Non-pigmented ciliary epithelial cell (primary cell): ENCODE data around the gene ZNF480.
"Not testable (repeated sequence)": the region's sequence is repeated elsewhere in the genome, so short reads cannot be mapped to it uniquely, and the experiment has no call there.

Experiments used
- DNase-seq: peaks from one replicate; pipeline ENCODE4 v3.0.0-alpha.2; 2010; ENCODE audit warnings: low read depth

ZNF480 gene

DNA sequence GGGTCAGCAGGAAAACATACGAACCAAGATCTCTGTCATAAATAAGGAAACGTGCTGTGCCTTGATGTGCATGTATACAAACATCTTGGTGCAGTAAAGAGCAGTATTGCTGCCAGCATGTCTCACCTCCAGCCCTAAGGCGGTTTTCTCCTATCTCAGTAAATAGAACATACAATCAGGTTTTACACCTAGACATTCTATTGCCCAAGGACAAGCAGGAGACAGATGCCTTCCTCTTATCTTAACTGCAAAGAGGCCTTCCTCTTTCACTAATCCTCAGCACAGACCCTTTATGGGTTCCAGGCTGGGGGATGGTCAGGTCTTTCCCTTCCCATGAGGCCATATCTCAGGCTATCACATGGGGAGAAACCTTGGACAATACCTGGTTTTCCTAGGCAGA is 42.1 kb downstream of the ZNF480 start:
- not testable (repeated sequence) for DNase-seq

DNA sequence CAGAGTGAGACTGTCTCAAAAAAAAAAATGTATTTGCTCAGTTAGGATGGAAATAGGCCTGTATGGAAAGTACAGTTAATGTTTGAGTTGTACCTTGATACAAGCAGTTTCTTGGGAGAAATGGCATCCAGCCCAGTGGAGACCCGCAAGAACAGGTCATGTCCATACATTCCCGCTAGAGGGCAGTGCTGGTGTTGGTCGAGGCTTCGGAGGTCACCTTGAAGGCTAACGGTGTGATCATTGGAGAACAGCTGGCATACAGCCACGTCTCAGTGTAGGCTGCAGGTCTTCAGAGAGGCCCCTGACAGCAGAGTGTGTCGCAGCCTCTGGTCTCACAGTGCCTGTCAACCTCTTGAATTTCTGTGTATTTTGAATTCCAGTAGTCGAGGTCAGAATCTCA is 46.6 kb downstream of the ZNF480 start:
- peak; percentile 4 for DNase-seq

DNA sequence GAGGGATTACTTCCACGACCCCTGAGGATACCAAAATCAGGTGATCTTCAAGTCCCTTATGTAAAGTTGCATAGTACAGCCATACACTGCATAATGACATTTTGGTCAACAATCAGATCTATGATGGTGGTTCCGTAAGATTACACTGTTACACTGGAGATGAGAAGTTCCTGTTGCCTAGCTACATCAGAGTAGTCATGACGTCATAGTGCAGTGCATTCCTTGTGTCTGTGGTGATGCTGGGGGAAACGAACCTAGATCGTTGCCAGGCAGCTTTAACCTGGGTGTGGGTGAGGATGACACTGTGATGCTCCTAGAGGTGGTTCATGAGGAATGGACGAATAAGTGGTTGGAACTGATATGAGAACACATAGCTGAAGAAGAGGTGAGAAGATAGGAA is 48.2 kb downstream of the ZNF480 start:
- no peak for DNase-seq

DNA sequence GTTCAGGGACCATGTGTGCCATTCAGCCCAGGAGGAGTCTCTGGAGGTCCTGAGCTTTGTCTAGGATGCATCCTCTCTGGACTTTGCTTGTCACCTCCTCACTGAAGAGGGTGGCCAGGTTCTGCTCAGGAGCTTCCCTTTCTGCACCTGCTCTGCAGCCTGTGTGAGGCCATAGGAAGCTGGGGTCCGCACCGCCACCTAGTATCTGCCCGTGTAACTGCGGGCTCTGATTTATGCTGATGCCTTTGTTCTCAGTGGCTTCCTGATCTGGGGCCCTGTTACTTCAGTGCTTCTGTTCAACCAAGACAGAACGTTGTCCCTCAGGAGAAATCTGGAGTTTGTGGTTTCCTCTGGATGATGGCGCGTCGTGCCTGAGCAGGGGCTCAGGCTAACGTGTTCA is 54.5 kb downstream of the ZNF480 start:
- DNase-seq = no peak

DNA sequence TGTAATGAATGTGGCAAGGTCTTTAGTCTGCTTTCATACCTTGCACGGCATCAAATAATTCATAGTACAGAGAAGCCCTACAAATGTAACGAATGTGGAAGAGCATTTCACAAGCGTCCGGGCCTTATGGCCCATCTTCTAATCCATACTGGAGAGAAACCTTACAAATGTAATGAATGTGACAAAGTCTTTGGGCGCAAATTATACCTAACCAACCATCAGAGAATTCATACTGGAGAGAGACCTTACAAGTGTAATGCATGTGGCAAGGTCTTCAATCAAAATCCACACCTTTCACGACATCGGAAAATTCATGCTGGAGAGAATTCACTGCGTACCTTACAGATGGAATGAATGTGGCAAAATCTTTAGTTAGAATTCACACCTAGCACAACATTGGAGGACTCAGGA is 69.5 kb downstream of the ZNF480 start:
- DNase-seq = no peak

DNA sequence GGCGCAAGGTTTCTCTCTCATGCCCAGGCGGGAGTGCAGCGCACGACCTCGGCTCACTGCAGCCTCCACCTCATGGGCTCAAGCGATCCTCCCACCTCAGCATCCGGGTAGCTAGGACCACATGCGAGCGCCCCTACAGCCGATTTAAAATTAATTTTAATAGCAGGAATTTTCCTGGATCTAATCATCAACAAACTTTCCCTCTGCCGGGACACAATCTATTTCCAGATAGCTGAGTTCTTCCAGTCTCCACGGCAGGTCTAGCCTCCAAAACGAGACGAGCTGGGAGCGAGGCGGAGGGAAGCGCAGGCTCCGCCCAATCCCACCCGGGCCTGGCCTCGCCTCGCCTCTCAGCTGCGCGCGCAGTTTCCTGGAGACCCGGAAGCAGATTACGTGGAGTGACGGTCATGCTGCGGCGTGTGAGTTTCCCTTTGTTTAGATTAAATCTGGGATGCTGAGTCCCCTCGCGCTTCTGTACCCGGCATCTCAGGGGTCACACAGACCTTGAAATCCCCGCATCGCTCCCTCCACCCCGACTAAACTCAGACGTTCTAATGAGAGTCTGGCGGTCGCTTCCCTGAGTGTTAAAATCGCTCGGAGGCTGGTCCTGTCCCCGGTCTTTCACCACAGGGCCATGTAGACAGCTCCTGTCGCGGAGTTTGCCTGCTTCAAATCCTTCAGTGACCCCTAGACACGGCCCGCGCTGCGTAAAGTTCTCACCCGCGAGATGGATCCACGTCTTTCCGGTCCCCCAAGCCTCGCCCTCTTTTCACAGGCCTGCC is 72.8 kb downstream of the ZNF480 start, which contains the start of gene ZNF880:
Gene ZNF880, plus strand, starts transcription at position 365 of the 782 bp plus-strand sequence. Its CDS starts 43 bp downstream, at position 408.
- DNase-seq = peak; percentile 76

DNA sequence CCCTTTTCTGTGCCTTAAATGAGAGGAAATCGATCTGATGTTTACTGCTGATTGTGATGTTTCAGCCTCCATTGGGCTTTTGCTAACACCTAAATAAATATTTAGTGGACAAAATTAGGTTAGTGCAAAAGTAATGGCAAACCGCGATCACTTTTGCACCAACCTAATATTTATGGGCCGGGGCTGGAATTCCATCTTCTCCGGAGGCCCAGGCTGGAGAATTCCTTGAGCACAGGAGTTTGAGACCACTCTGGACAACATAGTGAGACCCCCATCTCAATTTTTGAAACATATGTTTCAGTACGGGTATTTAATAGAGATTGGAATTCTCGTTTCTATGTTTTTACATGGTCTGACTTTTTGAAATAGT is 73.4 kb downstream of the ZNF480 start:
- DNase-seq = no peak
